Activated CD8-positive, alpha-beta T cell treated with anti-CD3 and anti-CD28 coated beads, Interleukin-2, amount 10 ng/mL, durations not matched to agents 7 days and 5 days (primary cell): ENCODE results near the gene TMEM80. TPM values are rescaled to one million over a fixed set of nuclear protein-coding genes. Genes with fewer than 3 reads are reported as not detected.

Experiments
- ATAC-seq: fragments of 150-1000 bp; cut with Tn5 transposase; one replicate; pipeline ENCODE4 v1.10.0; 2021; ENCODE audit warnings: moderate library complexity
- CTCF ChIA-PET: fragments of 350-600 bp; sonication (Branson Sonifier 250); formaldehyde crosslinking; loops from one replicate; lab custom pipeline; 2021; ENCODE audit warnings: antibody characterized with exemption; lab: Charles Lee
- POLR2A ChIA-PET: fragments of 350-600 bp; sonication (Branson Sonifier 250); formaldehyde crosslinking; loops from one replicate; lab custom pipeline; 2021; ENCODE audit warnings: antibody characterized with exemption; lab: Charles Lee
- DNase-seq: peaks from one replicate; pipeline ENCODE4 v3.0.0-alpha.2; 2020
- H3K27ac Mint-ChIP-seq: one replicate; pipeline ENCODE4 v1.8.0; 2021; ENCODE audit warnings: mild to moderate bottlenecking, mixed read lengths
- H3K27me3 Mint-ChIP-seq: one replicate; pipeline ENCODE4 v1.8.0; 2021; ENCODE audit warnings: low read depth, mixed read lengths
- H3K36me3 Mint-ChIP-seq: one replicate; pipeline ENCODE4 v1.8.0; 2021; ENCODE audit warnings: low read depth, mixed read lengths
- H3K4me1 Mint-ChIP-seq: one replicate; pipeline ENCODE4 v1.8.0; 2021; ENCODE audit warnings: low read depth, mixed read lengths
- H3K4me3 Mint-ChIP-seq: one replicate; pipeline ENCODE4 v1.8.0; 2021; ENCODE audit warnings: mild to moderate bottlenecking, mixed read lengths
- H3K9me3 Mint-ChIP-seq: one replicate; pipeline ENCODE4 v1.8.0; 2022; ENCODE audit warnings: mixed read lengths; ENCODE audit not compliant: insufficient read depth
- total RNA-seq, 2 experiments: library from RNA; stranded (reverse); gene quantifications; one replicate each; pipeline ENCODE4 v1.2.3, GENCODE V29; 2021

Gene TMEM80
- total RNA-seq, 2 experiments from 2014 or later: 27.1 to 29.8 TPM

- peak overlapping the region; percentile 79 for H3K4me3 Mint-ChIP-seq
- DNase-seq: no peak
- peaks cover 12% of the 10 kb centered on the region for H3K36me3 Mint-ChIP-seq
- ChIA-PET CTCF (interaction anchor here (1.1 kb wide), 1 partner anchor 44 kb away, joined by 3 read pairs; no protein-coding TSS in a partner anchor), POLR2A (interaction anchor here (0.8 kb wide), 1 partner anchor 32 kb away, joined by 3 read pairs; no protein-coding TSS in a partner anchor)
- peak overlapping the region; percentile 82 for H3K27ac Mint-ChIP-seq
- peaks cover 68% of the 10 kb centered on the region for H3K4me1 Mint-ChIP-seq
- no peaks in the 10 kb centered on the region for H3K9me3 Mint-ChIP-seq
- no peaks in the 10 kb centered on the region for H3K27me3 Mint-ChIP-seq
- no peak for ATAC-seq
These were observed 2.2 kb upstream of the TMEM80 start for GRCh38 chr11:693415-693831.

- ChIA-PET POLR2A (interaction anchor here (0.8 kb wide), 1 partner anchor 32 kb away, joined by 3 read pairs; no protein-coding TSS in a partner anchor), CTCF (interaction anchor here (1.1 to 5.3 kb wide), 2 partner anchors 32 to 44 kb away, joined by 3 to 51 read pairs; no protein-coding TSS in a partner anchor)
- no peaks in the 10 kb centered on the region for H3K9me3 Mint-ChIP-seq
- H3K27me3 Mint-ChIP-seq: no peaks in the 10 kb centered on the region
- no peak for DNase-seq
- peak overlapping the region; percentile 82 for H3K27ac Mint-ChIP-seq
- peaks cover 12% of the 10 kb centered on the region for H3K36me3 Mint-ChIP-seq
- peak overlapping the region; percentile 79 for H3K4me3 Mint-ChIP-seq
- H3K4me1 Mint-ChIP-seq: peaks cover 70% of the 10 kb centered on the region
- ATAC-seq: no peak
These were observed 1.6 kb upstream of the TMEM80 start for GRCh38 chr11:693887-694562.

- CTCF ChIA-PET: interaction anchor here (0.6 to 5.3 kb wide), 5 partner anchors 12 to 196 kb away, joined by 3 to 51 read pairs (median 5); no protein-coding TSS in a partner anchor
- ATAC-seq: peak; percentile 89
- H3K27me3 Mint-ChIP-seq: no peaks in the 10 kb centered on the region
- H3K36me3 Mint-ChIP-seq: peaks cover 12% of the 10 kb centered on the region
- peaks cover 63% of the 10 kb centered on the region for H3K4me1 Mint-ChIP-seq
- POLR2A ChIA-PET: interaction anchor here (0.9 to 3.4 kb wide), 6 partner anchors 12 to 137 kb away, joined by 3 to 24 read pairs (median 4); partner anchors contain the start of genes IRF7 and PHRF1
- peak within 1 kb of the TSS; percentile 96 for H3K27ac Mint-ChIP-seq
- H3K9me3 Mint-ChIP-seq: no peaks in the 10 kb centered on the region
- peak; percentile 100 for DNase-seq
- H3K4me3 Mint-ChIP-seq: peak within 1 kb of the TSS; percentile 89
These were observed 891 bp upstream of the TMEM80 start, which contains the start of gene DEAF1 for GRCh38 chr11:694563-695287. DEAF1 (minus strand) TSS chr11:695222; CDS start chr11:695047, 175 bp downstream.

GRCh38 chr11:695288-695537, 403 bp upstream of the TMEM80 start:
- no peak for DNase-seq
- ChIA-PET CTCF (interaction anchor here (0.6 to 5.3 kb wide), 6 partner anchors 13 to 196 kb away, joined by 3 to 51 read pairs (median 6); no protein-coding TSS in a partner anchor), POLR2A (interaction anchor here (0.6 to 3.4 kb wide), 9 partner anchors 12 to 488 kb away, joined by 3 to 24 read pairs (median 3); partner anchors contain the start of genes BET1L, IRF7, PHRF1 and RIC8A)
- no peak for ATAC-seq
- Mint-ChIP-seq H3K4me3 (peak overlapping the region; percentile 89), H3K27ac (peak overlapping the region; percentile 96), H3K4me1 (peaks cover 61% of the 10 kb centered on the region), H3K9me3 (no peaks in the 10 kb centered on the region), H3K36me3 (peaks cover 12% of the 10 kb centered on the region), H3K27me3 (no peaks in the 10 kb centered on the region)

- peak overlapping the region; percentile 89 for H3K4me3 Mint-ChIP-seq
- peaks cover 46% of the 10 kb centered on the region for H3K4me1 Mint-ChIP-seq
- no peaks in the 10 kb centered on the region for H3K27me3 Mint-ChIP-seq
- CTCF ChIA-PET: interaction anchor here (1.1 to 5.3 kb wide), 4 partner anchors 22 to 109 kb away, joined by 3 to 51 read pairs (median 6); partner anchors contain the start of gene TALDO1
- peaks cover 15% of the 10 kb centered on the region for H3K36me3 Mint-ChIP-seq
- H3K27ac Mint-ChIP-seq: no peak overlapping the region
- POLR2A ChIA-PET: interaction anchor here (0.7 to 3.4 kb wide), 3 partner anchors 15 to 28 kb away, joined by 3 to 24 read pairs (median 3); no protein-coding TSS in a partner anchor
- DNase-seq (no peak), ATAC-seq (no peak)
- H3K9me3 Mint-ChIP-seq: no peaks in the 10 kb centered on the region
These were observed 1.4 kb downstream of the TMEM80 start for GRCh38 chr11:696955-697491.

GRCh38 chr11:697811-698311, 2.2 kb downstream of the TMEM80 start:
- POLR2A ChIA-PET: interaction anchor here (1.0 to 3.4 kb wide), 2 partner anchors 24 to 28 kb away, joined by 3 to 24 read pairs; no protein-coding TSS in a partner anchor

GRCh38 chr11:698493-699115, 3.0 kb downstream of the TMEM80 start:
- no peaks in the 10 kb centered on the region for H3K27me3 Mint-ChIP-seq
- H3K4me3 Mint-ChIP-seq: no peak overlapping the region
- ChIA-PET POLR2A (interaction anchor here (1.2 kb wide), 1 partner anchor 57 kb away, joined by 3 read pairs; no protein-coding TSS in a partner anchor), CTCF (interaction anchor here (0.9 to 5.3 kb wide), 3 partner anchors 8 to 180 kb away, joined by 3 to 51 read pairs (median 3); no protein-coding TSS in a partner anchor)
- no peaks in the 10 kb centered on the region for H3K9me3 Mint-ChIP-seq
- ATAC-seq (no peak), DNase-seq (no peak)
- peaks cover 30% of the 10 kb centered on the region for H3K4me1 Mint-ChIP-seq
- H3K36me3 Mint-ChIP-seq: peaks cover 10% of the 10 kb centered on the region
- H3K27ac Mint-ChIP-seq: no peak overlapping the region

More at GRCh38 chr11:697811-698311, 2.2 kb downstream of the TMEM80 start:
- H3K27ac Mint-ChIP-seq: peak overlapping the region; percentile 58
- CTCF ChIA-PET: interaction anchor here (0.9 to 5.3 kb wide), 4 partner anchors 9 to 110 kb away, joined by 3 to 51 read pairs (median 3); partner anchors contain the start of gene TALDO1
- H3K4me1 Mint-ChIP-seq: peaks cover 37% of the 10 kb centered on the region
- ATAC-seq (no peak), DNase-seq (no peak)
- no peaks in the 10 kb centered on the region for H3K27me3 Mint-ChIP-seq
- H3K36me3 Mint-ChIP-seq: peaks cover 15% of the 10 kb centered on the region
- no peaks in the 10 kb centered on the region for H3K9me3 Mint-ChIP-seq
- peak overlapping the region; percentile 24 for H3K4me3 Mint-ChIP-seq

GRCh38 chr11:699116-699508, 3.5 kb downstream of the TMEM80 start:
- no peak overlapping the region for H3K27ac Mint-ChIP-seq
- CTCF ChIA-PET: interaction anchor here (1.2 to 5.3 kb wide), 2 partner anchors 26 to 180 kb away, joined by 3 to 51 read pairs; no protein-coding TSS in a partner anchor
- peaks cover 10% of the 10 kb centered on the region for H3K36me3 Mint-ChIP-seq
- no peak overlapping the region for H3K4me3 Mint-ChIP-seq
- POLR2A ChIA-PET: interaction anchor here (1.2 kb wide), 1 partner anchor 58 kb away, joined by 3 read pairs; no protein-coding TSS in a partner anchor
- no peaks in the 10 kb centered on the region for H3K9me3 Mint-ChIP-seq
- no peak for DNase-seq
- ATAC-seq: no peak
- peaks cover 26% of the 10 kb centered on the region for H3K4me1 Mint-ChIP-seq
- H3K27me3 Mint-ChIP-seq: no peaks in the 10 kb centered on the region

- H3K27ac Mint-ChIP-seq: no peak overlapping the region
- H3K9me3 Mint-ChIP-seq: no peaks in the 10 kb centered on the region
- peaks cover 24% of the 10 kb centered on the region for H3K4me1 Mint-ChIP-seq
- H3K4me3 Mint-ChIP-seq: no peak overlapping the region
- DNase-seq (no peak), ATAC-seq (no peak)
- ChIA-PET CTCF (interaction anchor here (1.2 to 5.3 kb wide), 3 partner anchors 24 to 181 kb away, joined by 3 to 51 read pairs (median 4); no protein-coding TSS in a partner anchor), POLR2A (interaction anchor here (1.2 kb wide), 1 partner anchor 59 kb away, joined by 3 read pairs; no protein-coding TSS in a partner anchor)
- H3K27me3 Mint-ChIP-seq: no peaks in the 10 kb centered on the region
- H3K36me3 Mint-ChIP-seq: peaks cover 10% of the 10 kb centered on the region
These were observed 4.1 kb downstream of the TMEM80 start for GRCh38 chr11:699753-700152.

- H3K4me3 Mint-ChIP-seq: no peak overlapping the region
- no peak for ATAC-seq
- no peak overlapping the region for H3K27ac Mint-ChIP-seq
- peaks cover 20% of the 10 kb centered on the region for H3K4me1 Mint-ChIP-seq
- CTCF ChIA-PET: no interaction called here
- peaks cover 2% of the 10 kb centered on the region for H3K27me3 Mint-ChIP-seq
- DNase-seq: no peak
- peaks cover 10% of the 10 kb centered on the region for H3K36me3 Mint-ChIP-seq
- no peaks in the 10 kb centered on the region for H3K9me3 Mint-ChIP-seq
- POLR2A ChIA-PET: interaction anchor here (1.4 kb wide), 1 partner anchor 23 kb away, joined by 3 read pairs; no protein-coding TSS in a partner anchor
These were observed 6.3 kb downstream of the TMEM80 start for GRCh38 chr11:701741-702461.
